Nephron progenitor cell (in vitro differentiated cells): ENCODE data around the gene ATP1B1.

Experiments
- DNase-seq: peaks from one replicate; pipeline ENCODE4 v3.0.0; 2021
- H3K27ac Mint-ChIP-seq: 2 replicates; pipeline ENCODE4 v1.8.0; 2021; ENCODE audit warnings: mild to moderate bottlenecking, moderate library complexity, mixed read lengths
- H3K27me3 Mint-ChIP-seq: 2 replicates; pipeline ENCODE4 v1.8.0; 2021; ENCODE audit warnings: mild to moderate bottlenecking, low read depth, mixed read lengths; ENCODE audit not compliant: poor library complexity
- H3K36me3 Mint-ChIP-seq: 2 replicates; pipeline ENCODE4 v1.8.0; 2021; ENCODE audit warnings: low read depth, mixed read lengths
- H3K4me1 Mint-ChIP-seq: 2 replicates; pipeline ENCODE4 v1.8.0; 2021; ENCODE audit warnings: mixed read lengths
- H3K4me3 Mint-ChIP-seq: 2 replicates; pipeline ENCODE4 v1.8.0; 2021; ENCODE audit warnings: mild to moderate bottlenecking, moderate library complexity, mixed read lengths
- H3K9me3 Mint-ChIP-seq: 2 replicates; pipeline ENCODE4 v1.8.0; 2021; ENCODE audit warnings: mild to moderate bottlenecking, moderate library complexity, mixed read lengths
- TF ChIP-seq, protein P1 (sequence below): fragments of 200-600 bp; sonication (generic); IDR thresholded peaks from 2 replicates; pipeline ENCODE4 v1.5.0; 2021; ENCODE audit warnings: antibody characterized with exemption

Gene ATP1B1

GRCh38 chr1:169112241-169112640 is 5.8 kb downstream of the ATP1B1 start:
- Mint-ChIP-seq H3K36me3 (peaks cover 55% of the 10 kb centered on the region), H3K4me1 (peaks cover 80% of the 10 kb centered on the region), H3K27me3 (peaks cover 4% of the 10 kb centered on the region), H3K27ac (peak overlapping the region; percentile 25), H3K4me3 (no peak overlapping the region), H3K9me3 (no peaks in the 10 kb centered on the region)
- TF ChIP-seq, protein P1, sequence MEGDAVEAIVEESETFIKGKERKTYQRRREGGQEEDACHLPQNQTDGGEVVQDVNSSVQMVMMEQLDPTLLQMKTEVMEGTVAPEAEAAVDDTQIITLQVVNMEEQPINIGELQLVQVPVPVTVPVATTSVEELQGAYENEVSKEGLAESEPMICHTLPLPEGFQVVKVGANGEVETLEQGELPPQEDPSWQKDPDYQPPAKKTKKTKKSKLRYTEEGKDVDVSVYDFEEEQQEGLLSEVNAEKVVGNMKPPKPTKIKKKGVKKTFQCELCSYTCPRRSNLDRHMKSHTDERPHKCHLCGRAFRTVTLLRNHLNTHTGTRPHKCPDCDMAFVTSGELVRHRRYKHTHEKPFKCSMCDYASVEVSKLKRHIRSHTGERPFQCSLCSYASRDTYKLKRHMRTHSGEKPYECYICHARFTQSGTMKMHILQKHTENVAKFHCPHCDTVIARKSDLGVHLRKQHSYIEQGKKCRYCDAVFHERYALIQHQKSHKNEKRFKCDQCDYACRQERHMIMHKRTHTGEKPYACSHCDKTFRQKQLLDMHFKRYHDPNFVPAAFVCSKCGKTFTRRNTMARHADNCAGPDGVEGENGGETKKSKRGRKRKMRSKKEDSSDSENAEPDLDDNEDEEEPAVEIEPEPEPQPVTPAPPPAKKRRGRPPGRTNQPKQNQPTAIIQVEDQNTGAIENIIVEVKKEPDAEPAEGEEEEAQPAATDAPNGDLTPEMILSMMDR, result no peak
- DNase-seq, result no peak

GRCh38 chr1:169113613-169114119 is 7.2 kb downstream of the ATP1B1 start:
- no peak for DNase-seq
- H3K27me3 Mint-ChIP-seq, result peaks cover 4% of the 10 kb centered on the region
- H3K4me3 Mint-ChIP-seq, result peak overlapping the region; percentile 24
- H3K4me1 Mint-ChIP-seq, result peaks cover 80% of the 10 kb centered on the region
- no peaks in the 10 kb centered on the region for H3K9me3 Mint-ChIP-seq
- TF ChIP-seq, protein P1, result no peak
- peaks cover 62% of the 10 kb centered on the region for H3K36me3 Mint-ChIP-seq
- peak overlapping the region; percentile 15 for H3K27ac Mint-ChIP-seq

GRCh38 chr1:169115891-169116585 is 9.5 kb downstream of the ATP1B1 start:
- Mint-ChIP-seq H3K4me1 (peaks cover 72% of the 10 kb centered on the region), H3K4me3 (peak overlapping the region; percentile 64)
- DNase-seq, result no peak

DNA sequence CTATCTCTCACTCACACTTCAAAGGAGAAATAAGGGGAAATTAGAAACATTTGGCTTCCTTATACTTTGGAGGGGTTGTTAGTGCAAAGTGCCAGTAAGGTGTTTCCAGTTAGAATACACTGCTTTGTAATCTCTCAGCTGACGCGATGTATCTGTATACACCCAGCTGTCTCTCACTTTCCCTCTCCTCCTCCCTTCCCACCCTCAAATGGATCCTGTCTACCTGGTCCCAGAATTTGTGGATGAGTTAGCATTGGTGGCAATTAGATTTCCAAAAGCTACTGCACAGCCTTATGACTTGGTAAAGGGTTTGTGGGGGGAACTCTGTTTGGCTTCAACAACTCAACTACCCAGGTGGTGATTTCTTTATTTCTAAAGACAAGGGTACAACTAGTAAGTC is 10.5 kb downstream of the ATP1B1 start:
- H3K27ac Mint-ChIP-seq, result no peak overlapping the region
- peaks cover 4% of the 10 kb centered on the region for H3K27me3 Mint-ChIP-seq
- H3K9me3 Mint-ChIP-seq, result no peaks in the 10 kb centered on the region
- TF ChIP-seq, protein P1, result no peak
- H3K36me3 Mint-ChIP-seq, result peaks cover 49% of the 10 kb centered on the region
- no peak overlapping the region for H3K4me3 Mint-ChIP-seq
- DNase-seq, result no peak
- peaks cover 72% of the 10 kb centered on the region for H3K4me1 Mint-ChIP-seq

More at GRCh38 chr1:169115891-169116585, 9.5 kb downstream of the ATP1B1 start:
- Mint-ChIP-seq H3K9me3 (no peaks in the 10 kb centered on the region), H3K27me3 (peaks cover 4% of the 10 kb centered on the region), H3K36me3 (peaks cover 55% of the 10 kb centered on the region), H3K27ac (peak overlapping the region; percentile 93)
- TF ChIP-seq, protein P1, result no peak

- H3K36me3 Mint-ChIP-seq, result peaks cover 47% of the 10 kb centered on the region
- DNase-seq, result no peak
Observed at GRCh38 chr1:169117599-169117998, 11.1 kb downstream of the ATP1B1 start.

More at GRCh38 chr1:169117599-169117998, 11.1 kb downstream of the ATP1B1 start:
- Mint-ChIP-seq H3K4me1 (peaks cover 70% of the 10 kb centered on the region), H3K27me3 (peaks cover 4% of the 10 kb centered on the region), H3K27ac (no peak overlapping the region), H3K9me3 (no peaks in the 10 kb centered on the region), H3K4me3 (no peak overlapping the region)
- TF ChIP-seq, protein P1, result no peak
